HepG2 (cell line): ENCODE measurements around the gene MYO1B. TPM values are rescaled to one million over a fixed set of nuclear protein-coding genes. Genes with fewer than 3 reads are reported as not detected.

ENCODE experiments used
- ATAC-seq: fragments of 200-7000 bp; cut with Tn5 transposase; 3 replicates; pipeline ENCODE4 v1.9.1; 2020; ENCODE audit warnings: mild to moderate bottlenecking, moderate library complexity
- BruUV-seq: library from RNA; stranded (reverse); fragments of 400-500 nt; replicated peaks from 2 replicates; lab custom pipeline; 2021; lab: Mats Ljungman, UMichigan
- CTCF ChIA-PET: fragments of 300-600 bp; formaldehyde crosslinking; extraction: SDS; loops from one replicate; lab custom pipeline; 2021; ENCODE audit warnings: low total read pairs, inconsistent platforms, low intra/inter-chr PET ratio; lab: Yijun Ruan, JAX
- POLR2A ChIA-PET: fragments of 350-600 bp; sonication (Branson Sonifier 250); formaldehyde crosslinking; loops from one replicate; lab custom pipeline; 2020; ENCODE audit warnings: antibody characterized with exemption, inconsistent platforms; lab: Yijun Ruan, JAX
- DNase-seq: peaks from one replicate; pipeline ENCODE4 v3.0.0-alpha.2; 2015; ENCODE audit warnings: low spot score
- FAIRE-seq: peaks from 3 replicates; lab custom pipeline; 2011; peaks lifted over from hg19 to GRCh38; lab: Jason Lieb, UNC
- H2AFZ ChIP-seq: one replicate; pipeline ENCODE4 v1.6.1; 2011; ENCODE audit warnings: low read length, inconsistent platforms
- H3K27ac ChIP-seq: fragments of 300-600 bp; 3 replicates; pipeline ENCODE4 v1.8.0; 2011; ENCODE audit warnings: mixed run types, mild to moderate bottlenecking, mixed read lengths, low read length, inconsistent platforms; ENCODE audit not compliant: insufficient read depth; ENCODE audit errors: extremely low read length
- H3K27me3 ChIP-seq, 2 experiments: fragments of 200-600 bp in 1 of 2; 2 replicates in 1 of 2; 3 replicates in 1 of 2; pipeline versions ENCODE4 v1.6.0 to v1.8.0; 2011; ENCODE audit warnings: low read length in 2 of 2, mild to moderate bottlenecking in 2 of 2, moderate library complexity in 2 of 2, inconsistent platforms in 1 of 2; ENCODE audit not compliant: insufficient read depth in 2 of 2, control insufficient read depth in 1 of 2
- H3K36me3 ChIP-seq, 2 experiments: fragments of 200-600 bp in 1 of 2; replicated peaks in 1 of 2; 2 replicates in 1 of 2; 3 replicates in 1 of 2; pipeline versions ENCODE4 v1.5.1 to v1.8.0; 2011; ENCODE audit warnings: low read length in 2 of 2, inconsistent platforms in 1 of 2; ENCODE audit not compliant: insufficient read depth in 2 of 2, control insufficient read depth in 1 of 2
- H3K4me1 ChIP-seq: 2 replicates; pipeline ENCODE4 v1.5.1; 2012; ENCODE audit warnings: low read length, inconsistent platforms; ENCODE audit not compliant: insufficient read depth
- H3K4me2 ChIP-seq: 2 replicates; pipeline ENCODE4 v1.6.0; 2011; ENCODE audit warnings: low read depth, low read length, inconsistent platforms
- H3K4me3 ChIP-seq, 3 experiments: fragments of 200-600 bp in 1 of 3; sonication (generic), shearing (Covaris generic) in 1 of 3; replicated peaks in 1 of 3; 2 replicates each; pipeline ENCODE4 v1.5.1; 2011 to 2016; ENCODE audit warnings: low read length in 3 of 3, inconsistent platforms in 2 of 3, low read depth in 2 of 3, mild to moderate bottlenecking in 2 of 3, control low read depth in 1 of 3, mixed read lengths in 1 of 3; ENCODE audit not compliant: insufficient read depth in 1 of 3
- H3K79me2 ChIP-seq: one replicate; pipeline ENCODE4 v1.6.1; 2011; ENCODE audit warnings: low read length, inconsistent platforms; ENCODE audit not compliant: insufficient read depth
- H3K9ac ChIP-seq: 2 replicates; pipeline ENCODE4 v1.6.0; 2011; ENCODE audit warnings: mild to moderate bottlenecking, low read depth, low read length, inconsistent platforms; ENCODE audit not compliant: insufficient read depth
- H3K9me3 ChIP-seq: 2 replicates; pipeline ENCODE4 v1.5.1; 2012; ENCODE audit warnings: mild to moderate bottlenecking, low read length
- H4K20me1 ChIP-seq: 2 replicates; pipeline ENCODE4 v1.6.0; 2011; ENCODE audit warnings: inconsistent platforms, mild to moderate bottlenecking, low read length, moderate library complexity; ENCODE audit not compliant: insufficient read depth
- ARNTL ChIP-seq: sonication (generic); formaldehyde crosslinking; IDR thresholded peaks from 2 replicates; pipeline ENCODE4 v1.4.0; 2020; ENCODE audit warnings: mild to moderate bottlenecking, missing genetic modification reagents
- CBX2 ChIP-seq, 2 experiments: fragments of 200-600 bp in 1 of 2; sonication (generic); formaldehyde crosslinking in 1 of 2; IDR thresholded peaks; 2 replicates each; pipeline versions ENCODE4 v1.7.0 to v1.8.1; 2018 to 2022; ENCODE audit warnings: low read depth in 2 of 2, low read length in 1 of 2, mild to moderate bottlenecking in 1 of 2, missing genetic modification reagents in 1 of 2
- CEBPB ChIP-seq: IDR thresholded peaks from 2 replicates; pipeline ENCODE4 v1.6.1; 2011; ENCODE audit warnings: low read depth, low read length, improper control_type of control experiment, borderline replicate concordance
- FOXA3 ChIP-seq: IDR thresholded peaks from 2 replicates; pipeline ENCODE4 v1.6.1; 2016; ENCODE audit warnings: missing genetic modification reagents, missing compliant biosample characterization
- FOXK1 ChIP-seq: sonication (generic); formaldehyde crosslinking; IDR thresholded peaks from 2 replicates; pipeline ENCODE4 v1.4.0; 2020; ENCODE audit warnings: low read depth, missing genetic modification reagents, borderline replicate concordance
- KLF16 ChIP-seq, 2 experiments: sonication (generic) in 1 of 2; formaldehyde crosslinking in 1 of 2; IDR thresholded peaks; 2 replicates each; pipeline versions ENCODE4 v1.6.1 to v1.8.0; 2016 to 2023; ENCODE audit warnings: missing genetic modification reagents in 2 of 2, missing compliant biosample characterization in 1 of 2
- NAIF1 ChIP-seq: sonication (generic); formaldehyde crosslinking; IDR thresholded peaks from 2 replicates; pipeline ENCODE4 v1.5.0; 2020; ENCODE audit warnings: mild to moderate bottlenecking, missing genetic modification reagents, borderline replicate concordance
- NBN ChIP-seq: fragments of 450-650 bp; conservative IDR thresholded peaks from 2 replicates; pipeline ENCODE4 v1.6.1; 2017
- SALL1 ChIP-seq: sonication (generic); formaldehyde crosslinking; IDR thresholded peaks from 2 replicates; pipeline ENCODE4 v1.8.0; 2022; ENCODE audit warnings: mild to moderate bottlenecking, missing genetic modification reagents
- TBP ChIP-seq: sonication (generic); formaldehyde crosslinking; IDR thresholded peaks from 2 replicates; pipeline ENCODE4 v1.5.0; 2020; ENCODE audit warnings: missing genetic modification reagents
- ZNF12 ChIP-seq: sonication (generic); formaldehyde crosslinking; IDR thresholded peaks from 2 replicates; pipeline ENCODE4 v1.5.0; 2020; ENCODE audit warnings: missing genetic modification reagents
- ZNF749 ChIP-seq: sonication (generic); formaldehyde crosslinking; IDR thresholded peaks from 2 replicates; pipeline ENCODE4 v1.8.0; 2022; ENCODE audit warnings: mild to moderate bottlenecking, missing genetic modification reagents, moderate library complexity, borderline replicate concordance
- ZSCAN25 ChIP-seq: sonication (generic); formaldehyde crosslinking; IDR thresholded peaks from 2 replicates; pipeline ENCODE4 v1.8.0; 2022; ENCODE audit warnings: mild to moderate bottlenecking, missing genetic modification reagents
- WGBS: methylation state at CpG from one replicate; pipeline ENCODE4 v1.1.6; 2017; ENCODE audit warnings: low lambda C conversion rate; 5-methylcytosine and 5-hydroxymethylcytosine counted together
- in situ Hi-C: cut with HindIII; loops from 2 replicates; pipeline ENCODE4 v1.10.0; 2017; ENCODE audit warnings: low pct_unique_long_range_greater_than_20kb; ENCODE audit not compliant: extremely low pct_ligation_motif_present
- intact Hi-C: fragments of 100-400 bp; cut with micrococcal nuclease; formaldehyde crosslinking; loops from one replicate; pipeline ENCODE4 v1.10.0; 2022; ENCODE audit not compliant: unreplicated experiment
- polyA plus RNA-seq, 8 experiments: library from polyadenylated mRNA; depleted of rRNA in 3 of 8; stranded (reverse) in 7 of 8; unstranded in 1 of 8; fragments of >200 nt; fragmentation: Illumina TruSeq in 4 of 8; extraction: Trizol in 4 of 8; gene quantifications; 2 replicates each; pipeline versions ENCODE4 v1.2.1 to v1.2.3, GENCODE V29; 2011 to 2016; ENCODE audit warnings: low read depth in 4 of 8, missing spikeins in 1 of 8, mixed read lengths in 1 of 8; ENCODE audit not compliant: insufficient read depth in 1 of 8
- total RNA-seq, 5 experiments: library from RNA; depleted of rRNA; stranded (reverse); fragments of >200 nt; fragmentation: Illumina TruSeq; extraction: Trizol; gene quantifications; 2 replicates each; pipeline ENCODE4 v1.2.3, GENCODE V29; 2016; ENCODE audit warnings: low read depth in 1 of 5
- TF ChIP-seq, protein P1 (sequence below): sonication (generic); formaldehyde crosslinking; IDR thresholded peaks from 2 replicates; pipeline ENCODE4 v1.4.0; 2020; ENCODE audit warnings: missing genetic modification reagents
- TF ChIP-seq, protein P2 (sequence below): sonication (generic); formaldehyde crosslinking; conservative IDR thresholded peaks from 2 replicates; pipeline ENCODE4 v1.8.0; 2022; ENCODE audit warnings: missing genetic modification reagents
- TF ChIP-seq, protein P3 (sequence below): IDR thresholded peaks from 2 replicates; pipeline ENCODE4 v1.6.1; 2016; ENCODE audit warnings: low read depth, control low read depth

The MYO1B gene
- total and polyA plus RNA-seq, 2 of the 13 experiments (the other 11 are each of a cell fraction or from before 2014, with no cell fraction given), result 36.9 to 89.8 TPM

DNA sequence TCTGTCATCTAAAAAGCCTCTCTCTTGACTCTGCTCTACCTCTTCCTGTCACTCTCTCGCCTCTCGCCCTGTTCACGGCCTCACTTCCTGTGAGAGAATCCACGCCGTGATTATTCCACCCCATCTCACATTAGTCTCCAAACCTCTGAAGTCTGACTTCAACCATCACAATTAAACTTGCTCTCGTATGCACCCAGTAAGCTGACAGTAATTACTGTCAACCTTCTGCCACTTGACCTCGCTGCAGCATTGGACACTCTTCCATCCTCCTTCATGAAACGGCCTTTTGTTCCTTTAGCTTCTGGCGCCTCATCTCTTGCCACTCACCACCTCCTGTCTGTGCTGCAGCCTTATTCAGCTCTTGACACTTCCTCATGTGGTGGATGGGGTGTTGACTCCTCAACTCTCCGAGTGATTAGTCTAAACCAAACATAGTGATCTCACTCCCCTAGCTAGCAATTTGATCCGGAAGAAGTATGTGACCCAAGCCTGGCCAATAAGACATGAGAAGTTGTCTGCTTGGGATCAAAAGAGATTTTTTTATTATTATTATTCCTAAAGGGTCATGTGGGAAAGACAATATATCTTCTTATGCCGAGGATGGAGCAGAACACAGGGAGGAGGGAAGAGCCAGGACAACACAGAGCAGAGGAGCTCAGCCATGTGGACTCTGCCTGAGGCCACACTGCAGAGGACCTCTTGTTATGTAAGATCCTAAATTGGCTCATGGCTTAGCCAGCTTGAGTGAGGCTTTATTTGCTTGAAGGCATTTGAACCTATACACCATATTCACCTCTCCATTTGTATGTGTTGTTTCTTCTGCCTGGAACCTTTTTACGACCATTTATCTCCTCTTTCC is 38.4 kb upstream of the MYO1B start:
- TF ChIP-seq ARNTL, result no peak
- TF ChIP-seq ZNF749 (CRISPR knock-in tag), result no peak
- no peak for TF ChIP-seq TBP (CRISPR knock-in tag)
- TF ChIP-seq, protein P1, sequence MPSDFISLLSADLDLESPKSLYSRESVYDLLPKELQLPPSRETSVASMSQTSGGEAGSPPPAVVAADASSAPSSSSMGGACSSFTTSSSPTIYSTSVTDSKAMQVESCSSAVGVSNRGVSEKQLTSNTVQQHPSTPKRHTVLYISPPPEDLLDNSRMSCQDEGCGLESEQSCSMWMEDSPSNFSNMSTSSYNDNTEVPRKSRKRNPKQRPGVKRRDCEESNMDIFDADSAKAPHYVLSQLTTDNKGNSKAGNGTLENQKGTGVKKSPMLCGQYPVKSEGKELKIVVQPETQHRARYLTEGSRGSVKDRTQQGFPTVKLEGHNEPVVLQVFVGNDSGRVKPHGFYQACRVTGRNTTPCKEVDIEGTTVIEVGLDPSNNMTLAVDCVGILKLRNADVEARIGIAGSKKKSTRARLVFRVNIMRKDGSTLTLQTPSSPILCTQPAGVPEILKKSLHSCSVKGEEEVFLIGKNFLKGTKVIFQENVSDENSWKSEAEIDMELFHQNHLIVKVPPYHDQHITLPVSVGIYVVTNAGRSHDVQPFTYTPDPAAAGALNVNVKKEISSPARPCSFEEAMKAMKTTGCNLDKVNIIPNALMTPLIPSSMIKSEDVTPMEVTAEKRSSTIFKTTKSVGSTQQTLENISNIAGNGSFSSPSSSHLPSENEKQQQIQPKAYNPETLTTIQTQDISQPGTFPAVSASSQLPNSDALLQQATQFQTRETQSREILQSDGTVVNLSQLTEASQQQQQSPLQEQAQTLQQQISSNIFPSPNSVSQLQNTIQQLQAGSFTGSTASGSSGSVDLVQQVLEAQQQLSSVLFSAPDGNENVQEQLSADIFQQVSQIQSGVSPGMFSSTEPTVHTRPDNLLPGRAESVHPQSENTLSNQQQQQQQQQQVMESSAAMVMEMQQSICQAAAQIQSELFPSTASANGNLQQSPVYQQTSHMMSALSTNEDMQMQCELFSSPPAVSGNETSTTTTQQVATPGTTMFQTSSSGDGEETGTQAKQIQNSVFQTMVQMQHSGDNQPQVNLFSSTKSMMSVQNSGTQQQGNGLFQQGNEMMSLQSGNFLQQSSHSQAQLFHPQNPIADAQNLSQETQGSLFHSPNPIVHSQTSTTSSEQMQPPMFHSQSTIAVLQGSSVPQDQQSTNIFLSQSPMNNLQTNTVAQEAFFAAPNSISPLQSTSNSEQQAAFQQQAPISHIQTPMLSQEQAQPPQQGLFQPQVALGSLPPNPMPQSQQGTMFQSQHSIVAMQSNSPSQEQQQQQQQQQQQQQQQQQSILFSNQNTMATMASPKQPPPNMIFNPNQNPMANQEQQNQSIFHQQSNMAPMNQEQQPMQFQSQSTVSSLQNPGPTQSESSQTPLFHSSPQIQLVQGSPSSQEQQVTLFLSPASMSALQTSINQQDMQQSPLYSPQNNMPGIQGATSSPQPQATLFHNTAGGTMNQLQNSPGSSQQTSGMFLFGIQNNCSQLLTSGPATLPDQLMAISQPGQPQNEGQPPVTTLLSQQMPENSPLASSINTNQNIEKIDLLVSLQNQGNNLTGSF (CRISPR knock-in tag), result no peak
- no peak for TF ChIP-seq CBX2 (IDR thresholded peaks at IDR 0.05; ENCODE audit: low read depth, low read length)
- no peak for TF ChIP-seq CBX2 (CRISPR knock-in tag; IDR thresholded peaks at IDR 0.05; ENCODE audit: low read depth)
- no peak for TF ChIP-seq ZNF12
- no peak for TF ChIP-seq FOXK1 (CRISPR knock-in tag)
- no peak for TF ChIP-seq CEBPB
- TF ChIP-seq, protein P2, sequence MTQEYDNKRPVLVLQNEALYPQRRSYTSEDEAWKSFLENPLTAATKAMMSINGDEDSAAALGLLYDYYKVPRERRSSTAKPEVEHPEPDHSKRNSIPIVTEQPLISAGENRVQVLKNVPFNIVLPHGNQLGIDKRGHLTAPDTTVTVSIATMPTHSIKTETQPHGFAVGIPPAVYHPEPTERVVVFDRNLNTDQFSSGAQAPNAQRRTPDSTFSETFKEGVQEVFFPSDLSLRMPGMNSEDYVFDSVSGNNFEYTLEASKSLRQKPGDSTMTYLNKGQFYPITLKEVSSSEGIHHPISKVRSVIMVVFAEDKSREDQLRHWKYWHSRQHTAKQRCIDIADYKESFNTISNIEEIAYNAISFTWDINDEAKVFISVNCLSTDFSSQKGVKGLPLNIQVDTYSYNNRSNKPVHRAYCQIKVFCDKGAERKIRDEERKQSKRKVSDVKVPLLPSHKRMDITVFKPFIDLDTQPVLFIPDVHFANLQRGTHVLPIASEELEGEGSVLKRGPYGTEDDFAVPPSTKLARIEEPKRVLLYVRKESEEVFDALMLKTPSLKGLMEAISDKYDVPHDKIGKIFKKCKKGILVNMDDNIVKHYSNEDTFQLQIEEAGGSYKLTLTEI (CRISPR knock-in tag), result no peak
- no peak for TF ChIP-seq FOXA3 (CRISPR knock-in tag)
- TF ChIP-seq NBN, result no peak
- no peak for TF ChIP-seq KLF16 (CRISPR knock-in tag; IDR thresholded peaks at IDR 0.05)
- TF ChIP-seq, protein P3, sequence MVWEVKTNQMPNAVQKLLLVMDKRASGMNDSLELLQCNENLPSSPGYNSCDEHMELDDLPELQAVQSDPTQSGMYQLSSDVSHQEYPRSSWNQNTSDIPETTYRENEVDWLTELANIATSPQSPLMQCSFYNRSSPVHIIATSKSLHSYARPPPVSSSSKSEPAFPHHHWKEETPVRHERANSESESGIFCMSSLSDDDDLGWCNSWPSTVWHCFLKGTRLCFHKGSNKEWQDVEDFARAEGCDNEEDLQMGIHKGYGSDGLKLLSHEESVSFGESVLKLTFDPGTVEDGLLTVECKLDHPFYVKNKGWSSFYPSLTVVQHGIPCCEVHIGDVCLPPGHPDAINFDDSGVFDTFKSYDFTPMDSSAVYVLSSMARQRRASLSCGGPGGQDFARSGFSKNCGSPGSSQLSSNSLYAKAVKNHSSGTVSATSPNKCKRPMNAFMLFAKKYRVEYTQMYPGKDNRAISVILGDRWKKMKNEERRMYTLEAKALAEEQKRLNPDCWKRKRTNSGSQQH (CRISPR knock-in tag), result no peak
- no peak for TF ChIP-seq ZSCAN25
- TF ChIP-seq NAIF1 (CRISPR knock-in tag), result no peak
- no peak for TF ChIP-seq SALL1
- Histone ChIP-seq H3K4me3 (no peak overlapping the region), H3K4me1 (no peaks in the 10 kb centered on the region), H3K27ac (no peak overlapping the region), H3K36me3 (no peaks in the 10 kb centered on the region), H3K9ac (no peak overlapping the region), H3K79me2 (no peaks in the 10 kb centered on the region), H3K4me2 (no peak overlapping the region), H3K27me3 (no peaks in the 10 kb centered on the region), H4K20me1 (no peaks in the 10 kb centered on the region), H2AFZ (no peak overlapping the region), H3K9me3 (peaks cover 2% of the 10 kb centered on the region; the same call in 1 of the 2 replicates)
- DNase-seq (no peak), FAIRE-seq (no peak), ATAC-seq (no peak)
- in situ Hi-C loops, result no loop called here
- intact Hi-C loops, result no loop called here
- 59% methylated on average over 13 of the region's 13 CpGs for WGBS
- CTCF ChIA-PET, result no interaction called here
- POLR2A ChIA-PET, result no interaction called here
- BruUV-seq, result no TSS peak
